HG03520 (cell line): Measurements from ENCODE around the gene PLCB2.

ENCODE experiments used
- ATAC-seq: cut with Tn5 transposase; IDR thresholded peaks from one replicate; pipeline ENCODE4 v1.9.1; 2021; ENCODE audit warnings: mild to moderate bottlenecking, moderate library complexity; ENCODE audit not compliant: unreplicated experiment

The PLCB2 gene, protein sequence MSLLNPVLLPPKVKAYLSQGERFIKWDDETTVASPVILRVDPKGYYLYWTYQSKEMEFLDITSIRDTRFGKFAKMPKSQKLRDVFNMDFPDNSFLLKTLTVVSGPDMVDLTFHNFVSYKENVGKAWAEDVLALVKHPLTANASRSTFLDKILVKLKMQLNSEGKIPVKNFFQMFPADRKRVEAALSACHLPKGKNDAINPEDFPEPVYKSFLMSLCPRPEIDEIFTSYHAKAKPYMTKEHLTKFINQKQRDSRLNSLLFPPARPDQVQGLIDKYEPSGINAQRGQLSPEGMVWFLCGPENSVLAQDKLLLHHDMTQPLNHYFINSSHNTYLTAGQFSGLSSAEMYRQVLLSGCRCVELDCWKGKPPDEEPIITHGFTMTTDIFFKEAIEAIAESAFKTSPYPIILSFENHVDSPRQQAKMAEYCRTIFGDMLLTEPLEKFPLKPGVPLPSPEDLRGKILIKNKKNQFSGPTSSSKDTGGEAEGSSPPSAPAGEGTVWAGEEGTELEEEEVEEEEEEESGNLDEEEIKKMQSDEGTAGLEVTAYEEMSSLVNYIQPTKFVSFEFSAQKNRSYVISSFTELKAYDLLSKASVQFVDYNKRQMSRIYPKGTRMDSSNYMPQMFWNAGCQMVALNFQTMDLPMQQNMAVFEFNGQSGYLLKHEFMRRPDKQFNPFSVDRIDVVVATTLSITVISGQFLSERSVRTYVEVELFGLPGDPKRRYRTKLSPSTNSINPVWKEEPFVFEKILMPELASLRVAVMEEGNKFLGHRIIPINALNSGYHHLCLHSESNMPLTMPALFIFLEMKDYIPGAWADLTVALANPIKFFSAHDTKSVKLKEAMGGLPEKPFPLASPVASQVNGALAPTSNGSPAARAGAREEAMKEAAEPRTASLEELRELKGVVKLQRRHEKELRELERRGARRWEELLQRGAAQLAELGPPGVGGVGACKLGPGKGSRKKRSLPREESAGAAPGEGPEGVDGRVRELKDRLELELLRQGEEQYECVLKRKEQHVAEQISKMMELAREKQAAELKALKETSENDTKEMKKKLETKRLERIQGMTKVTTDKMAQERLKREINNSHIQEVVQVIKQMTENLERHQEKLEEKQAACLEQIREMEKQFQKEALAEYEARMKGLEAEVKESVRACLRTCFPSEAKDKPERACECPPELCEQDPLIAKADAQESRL

DNA sequence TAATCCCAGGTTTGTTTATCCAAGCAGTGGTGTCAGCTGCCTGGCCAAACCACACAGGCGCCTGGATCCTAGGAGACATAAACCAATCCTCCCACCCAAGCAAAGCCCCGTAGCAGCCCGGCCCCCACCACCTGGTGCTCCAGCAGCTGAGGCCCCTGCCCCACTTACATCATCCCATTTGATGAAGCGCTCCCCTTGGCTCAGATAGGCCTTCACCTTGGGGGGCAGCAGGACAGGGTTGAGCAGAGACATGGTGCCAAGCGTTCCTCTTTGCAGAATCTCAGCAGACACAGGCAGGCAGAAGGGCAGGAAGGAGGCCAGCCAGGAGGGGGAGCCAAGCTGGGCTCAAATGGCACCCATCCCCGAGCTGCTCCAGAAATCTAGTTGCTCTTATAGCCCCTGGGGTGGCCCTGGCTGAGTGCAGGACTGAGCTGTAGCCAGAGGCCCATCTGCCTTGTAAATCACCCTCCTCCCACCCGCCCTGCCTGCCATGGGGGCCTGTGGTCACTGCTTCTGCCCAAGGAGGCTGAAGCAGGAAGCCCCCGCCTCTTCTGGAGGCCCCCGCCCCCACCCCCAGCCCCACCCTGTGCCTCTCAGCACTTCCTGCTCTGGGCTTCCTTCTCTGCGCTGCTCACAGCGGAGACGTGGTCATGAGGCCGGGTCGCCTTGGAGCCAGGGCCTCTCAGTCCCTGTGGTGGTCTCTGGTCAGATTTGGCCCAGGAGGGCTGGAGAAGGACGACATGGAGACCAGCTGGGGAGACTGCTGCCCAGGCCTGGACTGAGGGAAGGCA, at the start of gene PLCB2:
Gene PLCB2 (minus strand): TSS at position 515 of the 791 bp plus-strand sequence. CDS start 263 bp downstream, at position 252.
- ATAC-seq, result no peak

DNA sequence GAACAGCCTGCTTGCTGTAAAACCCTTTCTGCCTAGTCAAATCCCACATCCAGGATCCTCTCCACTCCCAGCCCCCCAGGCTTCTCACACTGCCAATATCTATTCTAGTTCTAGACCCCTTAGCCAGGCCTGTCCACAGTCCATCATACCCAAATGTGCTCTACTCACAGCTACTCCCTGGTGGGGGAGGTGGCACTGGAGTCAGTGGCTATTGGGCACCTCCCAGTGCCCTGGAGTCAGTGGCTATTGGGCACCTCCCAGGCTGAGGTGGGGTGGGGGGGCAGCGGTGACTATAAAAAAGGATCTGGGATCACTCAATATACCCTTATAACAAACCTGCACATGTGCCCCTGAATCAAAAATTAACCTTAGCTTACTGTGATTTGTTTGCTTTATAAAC, 49.5 kb upstream of the PLCB2 start:
- ATAC-seq, result no peak

DNA sequence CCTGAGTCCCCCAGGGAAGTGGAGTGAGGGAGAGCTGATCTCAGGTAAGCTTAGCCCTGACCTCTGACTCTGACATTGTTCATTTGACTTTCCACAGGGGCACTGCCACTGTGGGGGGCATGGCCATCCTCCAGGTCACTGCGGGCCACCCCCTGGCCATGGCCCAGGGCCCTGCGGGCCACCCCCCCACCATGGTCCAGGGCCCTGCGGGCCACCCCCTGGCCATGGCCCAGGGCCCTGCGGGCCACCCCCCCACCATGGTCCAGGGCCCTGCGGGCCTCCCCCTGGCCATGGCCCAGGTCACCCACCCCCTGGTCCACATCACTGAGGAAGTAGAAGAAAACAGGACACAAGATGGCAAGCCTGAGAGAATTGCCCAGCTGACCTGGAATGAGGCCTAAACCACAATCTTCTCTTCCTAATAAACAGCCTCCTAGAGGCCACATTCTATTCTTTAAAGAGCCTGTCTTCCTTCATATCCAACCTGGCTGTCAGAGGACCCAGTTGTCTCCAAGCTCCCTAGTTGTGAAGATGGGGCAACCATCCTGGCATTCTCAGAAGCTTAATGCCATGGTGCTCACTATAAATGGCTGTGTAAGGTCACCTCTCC, 48.3 kb upstream of the PLCB2 start:
- no peak for ATAC-seq

DNA sequence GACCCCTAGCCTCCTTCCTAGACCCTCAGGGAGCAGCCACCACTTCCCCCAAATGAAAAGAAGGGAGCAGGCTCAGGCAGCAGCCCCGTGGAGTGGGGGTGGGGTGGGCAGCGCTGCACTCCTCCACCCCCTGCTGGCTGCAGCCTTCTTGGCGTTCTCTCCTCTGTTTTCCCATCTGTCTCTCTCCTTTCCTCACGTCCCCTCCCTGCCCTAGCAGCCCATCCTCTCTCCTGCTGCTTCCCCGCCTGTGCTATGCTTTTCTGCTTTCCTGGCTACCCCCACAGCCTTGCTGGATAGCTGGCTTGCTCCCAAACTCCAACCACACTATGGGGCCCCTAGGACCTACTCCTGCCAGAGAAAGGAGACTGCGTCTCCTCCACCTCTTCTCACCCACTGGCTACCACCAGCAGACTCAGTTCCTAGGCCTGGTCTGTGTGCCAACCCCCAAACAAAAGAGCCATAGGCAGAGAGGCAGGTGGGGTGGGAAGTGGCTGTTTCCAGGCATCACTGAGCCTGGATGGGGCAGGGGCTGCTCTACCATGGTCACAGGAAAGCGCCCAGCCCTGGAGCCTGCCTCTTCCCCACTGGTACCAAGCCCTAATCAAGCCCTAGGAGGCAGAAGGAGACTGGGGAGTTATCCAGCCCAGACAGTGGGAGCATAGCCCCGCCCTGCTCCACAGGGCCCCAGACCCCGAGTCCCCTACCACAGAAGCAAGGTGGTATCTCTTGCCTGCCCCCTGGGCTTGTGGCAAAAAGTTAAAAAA, 46.9 kb upstream of the PLCB2 start:
- no peak for ATAC-seq

DNA sequence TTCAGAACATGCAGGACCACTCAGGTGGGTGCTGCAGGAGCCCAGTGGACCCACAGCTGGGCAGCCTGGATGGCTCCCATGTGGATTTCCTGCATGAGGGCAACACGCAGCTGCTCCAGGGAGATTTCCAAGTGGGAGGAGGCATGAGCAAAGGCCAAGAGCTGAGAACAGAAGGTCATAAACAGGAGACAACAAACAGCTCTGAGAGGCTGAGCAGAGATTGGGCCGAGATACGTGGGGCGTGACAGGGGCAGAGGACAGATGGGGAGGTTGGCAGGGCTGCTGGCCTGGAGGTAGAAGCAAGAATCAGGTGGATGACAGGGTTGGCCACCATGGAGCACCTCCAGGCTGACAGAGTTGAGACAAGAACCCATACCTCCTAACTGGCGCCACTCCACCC, 46.0 kb upstream of the PLCB2 start:
- no peak for ATAC-seq

DNA sequence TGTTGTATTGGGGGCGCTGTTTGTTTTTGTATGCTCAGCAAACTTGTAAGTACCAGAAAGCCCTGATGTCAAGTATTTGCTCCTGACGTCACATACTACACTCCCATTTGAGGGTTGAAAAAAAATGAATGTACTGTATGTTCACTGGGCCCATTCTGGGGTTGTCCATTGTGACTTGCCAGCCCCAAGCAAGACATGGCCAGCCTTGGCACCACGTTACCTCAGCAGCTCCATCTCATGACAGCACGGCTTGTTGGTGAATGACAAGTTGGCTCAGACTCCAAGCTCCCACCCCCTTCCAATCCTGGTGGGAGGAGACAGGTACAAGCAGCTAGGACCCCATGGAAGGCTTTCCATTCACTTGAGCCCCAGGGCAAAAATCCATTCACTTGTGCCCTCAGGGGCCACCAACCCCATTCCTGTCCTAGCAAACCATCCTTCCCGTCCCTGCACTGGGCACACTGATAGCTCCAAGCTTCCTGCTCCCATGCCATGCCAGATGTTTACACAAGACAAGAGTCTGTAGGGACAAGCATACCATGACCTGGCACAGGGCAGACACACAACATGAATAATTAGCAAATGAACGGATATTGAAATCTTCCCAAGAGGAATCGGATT, 44.7 kb upstream of the PLCB2 start:
- ATAC-seq, result no peak

DNA sequence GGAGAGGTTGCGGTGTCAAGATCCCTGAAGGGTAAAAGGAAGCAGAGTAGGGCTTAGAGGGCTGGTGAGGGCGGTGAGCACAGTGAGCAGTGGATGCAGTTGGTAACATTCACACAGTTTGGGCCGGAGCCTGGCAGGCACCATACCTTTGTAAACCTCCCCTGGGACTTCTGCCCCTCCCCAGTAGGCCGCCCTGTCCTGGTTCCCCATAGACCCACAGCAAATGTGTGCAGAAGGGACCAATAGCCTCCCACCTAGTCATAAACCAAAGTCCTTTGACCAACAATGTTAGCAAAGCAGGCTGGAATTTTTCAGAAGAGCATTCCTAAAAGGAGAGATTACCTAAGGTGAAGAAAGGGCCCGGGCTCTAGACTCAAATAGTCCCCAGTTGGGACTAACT, 41.4 kb upstream of the PLCB2 start:
- no peak for ATAC-seq

DNA sequence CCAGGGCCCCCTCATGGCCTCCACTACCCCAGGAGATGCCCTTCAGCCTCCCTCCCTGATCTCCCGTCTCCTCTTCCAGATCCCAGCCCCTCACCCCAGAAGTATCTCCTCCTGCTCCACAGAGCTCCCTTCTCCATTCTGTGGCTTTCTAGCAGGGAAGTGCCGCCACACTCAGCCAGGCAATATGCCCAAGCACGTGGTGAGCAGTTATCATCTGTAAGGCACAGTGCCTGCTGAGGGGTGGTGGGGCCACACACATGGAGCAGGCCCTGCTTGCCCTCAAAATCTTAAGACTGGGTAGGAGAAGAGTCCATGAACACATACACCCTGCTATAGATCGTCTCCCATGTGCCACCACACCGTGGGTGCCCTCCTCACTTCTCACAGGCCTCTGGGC, 40.7 kb upstream of the PLCB2 start:
- no peak for ATAC-seq

DNA sequence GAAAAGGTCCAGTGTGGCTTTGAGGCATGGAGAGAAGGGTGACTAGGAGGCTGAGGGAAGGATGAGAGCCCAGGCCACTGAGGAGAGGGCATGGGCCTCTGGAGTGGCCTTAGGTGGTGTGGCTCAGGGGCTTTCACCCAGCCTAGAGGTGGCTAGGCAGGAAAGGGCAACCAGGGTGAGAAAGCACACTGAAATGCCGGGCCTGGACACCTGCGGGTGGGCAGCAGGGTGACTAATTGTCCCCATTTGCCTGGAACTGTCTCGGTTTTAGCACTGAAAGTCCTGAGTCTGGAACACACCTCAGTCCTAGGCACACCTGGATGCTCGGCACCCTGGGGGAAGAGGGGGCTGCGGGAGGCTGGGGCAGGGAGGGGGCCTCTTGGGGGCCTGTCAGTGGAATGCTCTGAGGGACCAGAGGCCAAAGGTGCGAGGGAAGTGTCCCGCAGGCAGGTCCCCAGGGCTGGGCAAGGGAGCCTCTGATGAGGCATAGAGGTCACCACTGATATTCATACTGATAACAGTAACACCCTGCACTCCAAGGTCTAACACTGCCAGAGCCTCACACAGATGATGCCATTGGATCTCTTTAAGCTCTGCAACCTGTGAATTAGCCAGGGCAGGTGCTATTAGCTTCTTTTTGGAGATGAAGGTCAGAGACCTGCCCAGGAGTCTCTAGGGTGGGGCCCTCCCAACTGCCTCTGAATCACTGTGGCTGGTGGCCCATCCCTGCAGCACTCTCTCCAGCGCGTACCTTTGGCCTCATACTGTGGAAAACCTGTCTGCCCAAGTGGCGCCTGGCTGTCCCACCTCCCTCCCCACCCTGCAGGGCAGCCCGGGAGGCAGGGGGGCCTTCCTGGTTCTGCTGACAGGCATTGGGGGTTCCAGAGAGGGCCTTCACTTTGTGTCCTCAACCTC, 40.1 kb upstream of the PLCB2 start:
- ATAC-seq, result no peak

DNA sequence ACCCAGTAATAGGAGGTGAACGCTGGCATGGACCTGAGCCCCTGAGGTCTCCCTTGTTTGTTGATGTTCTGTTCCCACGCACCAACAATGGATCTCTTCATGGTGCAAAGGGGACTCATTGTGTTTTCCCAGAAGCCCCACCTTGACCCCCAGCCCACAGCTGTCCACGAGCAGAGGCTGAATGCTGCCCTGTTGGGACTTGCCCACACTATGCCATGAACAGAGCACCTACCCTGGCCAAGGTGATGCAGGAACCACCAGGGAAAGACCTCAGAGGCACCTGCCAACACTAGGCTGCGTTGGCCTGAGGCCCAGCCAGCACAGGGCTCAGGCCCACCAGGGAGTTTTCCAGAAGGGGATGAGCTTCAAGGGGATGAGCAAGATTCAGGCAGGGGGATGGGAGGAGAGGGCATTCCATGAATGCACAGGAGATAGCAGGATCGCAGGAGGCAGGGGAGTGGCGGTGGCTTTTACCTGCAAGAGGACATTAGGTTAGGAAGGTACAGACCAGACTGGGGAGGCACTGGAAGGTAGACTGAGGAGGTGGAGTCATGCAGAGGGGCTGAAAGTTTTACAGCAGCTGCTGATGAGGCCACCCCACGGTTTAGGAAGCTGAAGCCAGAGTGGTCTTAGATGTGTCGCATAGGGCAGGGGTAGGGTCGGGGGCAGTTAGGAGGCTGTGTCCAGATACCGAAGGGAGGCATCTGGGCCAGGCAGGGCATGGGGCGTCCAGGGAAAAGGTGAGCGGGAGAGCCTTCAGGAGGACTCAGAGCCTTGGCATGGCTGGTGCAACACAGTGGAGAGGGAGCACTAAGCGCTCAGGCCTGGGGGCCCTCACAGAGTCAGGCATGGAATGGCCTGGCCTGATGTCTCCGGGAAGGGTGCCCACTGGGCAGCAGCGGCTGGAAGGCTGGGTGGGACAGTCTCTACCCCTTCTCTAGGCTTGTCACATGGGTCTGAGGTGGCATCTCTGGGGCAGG, 39.1 kb upstream of the PLCB2 start:
- ATAC-seq, result no peak

DNA sequence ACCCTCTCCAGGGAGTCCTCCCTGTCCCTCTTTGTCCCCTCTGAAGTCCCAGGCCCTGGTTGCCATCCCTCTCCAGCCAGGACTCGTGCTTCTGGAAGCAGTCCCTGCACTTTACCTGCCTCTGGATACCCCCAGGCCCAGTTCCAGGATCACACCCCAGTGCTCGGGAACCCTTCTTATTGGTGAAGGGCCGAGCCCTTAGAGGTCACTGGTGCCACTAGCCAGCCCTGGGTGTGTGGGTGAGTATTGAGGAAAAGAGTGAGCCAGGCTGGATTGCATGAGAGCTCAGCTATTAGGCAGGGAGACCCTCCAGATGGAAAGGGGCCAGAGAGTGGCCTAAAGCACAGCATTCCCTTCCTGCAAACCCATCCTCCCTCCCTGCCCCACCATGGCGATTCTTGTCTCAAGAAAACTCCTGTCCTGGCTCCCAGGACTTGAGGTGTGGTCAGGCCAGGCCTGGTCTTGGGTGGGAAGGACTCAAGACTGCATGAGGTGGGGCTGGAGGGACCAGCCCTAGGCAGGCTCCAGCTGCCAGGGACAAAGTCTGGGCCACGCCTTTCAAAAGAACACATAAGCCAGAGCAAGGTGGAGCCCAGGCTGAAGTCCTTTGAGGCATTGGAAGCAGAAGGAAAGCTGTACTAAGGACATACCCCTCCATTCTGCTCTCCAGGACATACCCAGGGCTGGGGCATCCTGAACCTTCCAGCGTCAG, 38.3 kb upstream of the PLCB2 start:
- no peak for ATAC-seq

DNA sequence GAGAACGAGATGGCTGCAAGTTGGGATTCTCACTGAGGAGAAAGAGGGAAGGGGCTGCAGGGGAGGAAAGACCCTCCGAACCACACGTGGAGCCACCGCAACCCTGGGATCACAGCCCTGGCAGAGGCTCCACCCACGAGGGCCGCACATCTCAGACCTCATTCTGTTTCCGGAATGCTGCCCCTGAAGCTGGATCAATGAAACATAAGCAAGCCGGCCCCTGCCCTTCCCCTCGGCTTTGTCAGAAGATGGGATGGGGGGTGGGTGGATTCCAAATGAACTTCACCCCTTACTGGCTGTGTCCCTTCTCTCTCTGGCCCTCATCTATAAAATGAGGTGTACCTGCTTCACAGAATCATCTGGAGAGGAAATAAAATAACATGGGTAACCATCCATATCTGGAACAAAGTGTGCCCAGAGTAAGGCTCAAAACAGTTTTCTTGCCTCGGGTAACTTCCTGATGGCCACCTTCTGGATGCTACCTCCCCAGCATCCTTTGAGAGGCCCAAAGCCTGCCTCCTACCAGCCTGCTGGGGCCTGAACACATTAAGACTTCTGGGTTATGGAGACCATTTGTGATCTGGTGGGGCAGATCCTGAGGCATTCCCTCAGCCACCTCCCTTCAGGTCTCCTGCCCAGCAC, 37.6 kb upstream of the PLCB2 start:
- ATAC-seq, result no peak

DNA sequence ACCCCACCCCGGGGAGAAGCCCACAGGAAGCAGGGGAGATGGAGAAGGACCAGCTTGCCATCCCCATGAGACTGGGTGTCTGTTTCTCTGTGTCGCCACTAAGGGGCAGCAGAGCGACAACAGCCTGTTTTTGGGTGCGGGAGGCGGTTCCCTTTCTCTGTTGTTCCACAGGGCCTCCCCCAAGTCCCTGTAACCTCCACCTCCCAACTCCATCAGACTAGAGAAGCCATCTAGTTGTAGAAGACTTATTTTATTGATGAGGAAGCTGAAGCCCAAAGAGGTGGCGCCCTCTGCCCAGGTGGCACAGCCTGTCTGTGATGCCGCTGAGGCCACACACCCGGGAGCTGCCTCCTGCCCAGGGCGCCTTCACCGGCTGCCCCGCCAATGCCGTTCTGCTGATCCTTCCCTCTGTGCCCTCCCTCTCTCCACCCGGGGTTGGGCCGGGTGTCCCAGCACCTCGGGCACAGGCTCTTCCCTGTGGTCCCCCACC, 36.9 kb upstream of the PLCB2 start:
- no peak for ATAC-seq

DNA sequence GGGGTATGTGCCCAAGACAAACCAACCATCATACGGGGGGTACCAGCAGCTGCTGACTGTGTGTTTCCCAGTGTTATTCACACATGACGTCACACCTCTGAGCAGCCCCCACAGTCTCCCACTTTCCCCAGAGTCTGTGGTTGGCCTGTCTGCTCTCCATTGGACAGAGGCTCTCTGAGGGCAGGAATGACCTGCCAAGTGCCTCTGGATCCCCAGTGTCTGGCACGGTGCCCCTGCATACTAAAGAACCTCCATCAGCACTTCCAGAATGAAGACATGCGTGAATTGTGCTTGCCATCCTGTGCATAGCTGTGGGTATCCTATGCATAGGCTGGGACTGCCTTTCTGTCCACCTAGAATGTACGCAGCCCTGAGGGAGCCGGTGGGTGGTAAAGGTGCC, 36.5 kb upstream of the PLCB2 start:
- ATAC-seq, result no peak

DNA sequence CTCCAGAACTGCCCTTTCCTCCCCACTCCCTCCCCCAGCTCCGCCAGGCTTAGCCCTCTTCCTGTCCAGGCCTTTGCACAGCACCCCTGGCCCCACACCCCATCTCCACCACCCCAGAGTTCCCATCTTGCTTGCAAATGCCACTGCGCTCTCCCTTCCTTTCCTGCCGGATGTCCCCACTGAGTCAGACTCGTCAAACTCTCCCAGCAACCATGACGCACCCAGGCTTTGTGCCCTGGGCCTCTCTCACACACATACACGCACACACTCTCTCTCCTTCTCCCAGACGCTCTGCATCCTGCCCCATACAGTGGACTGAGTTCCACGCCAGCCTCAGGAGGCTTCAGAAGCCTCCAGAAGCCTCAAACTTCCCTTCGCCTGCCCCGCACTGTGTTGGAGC, 35.8 kb upstream of the PLCB2 start:
- no peak for ATAC-seq
